Smooth muscle cell of the brain vasculature (primary cell): ENCODE data around the gene PIK3R4.

Experiments used
- DNase-seq: peaks from one replicate; pipeline ENCODE4 v3.0.0-alpha.2; 2012; ENCODE audit warnings: low read depth, low spot score

PIK3R4 gene

GRCh38 chr3:130741946-130742610 is 4.6 kb downstream of the PIK3R4 start:
- DNase-seq, result no peak

GRCh38 chr3:130739848-130740247 is 6.8 kb downstream of the PIK3R4 start:
- DNase-seq, result no peak

- DNase-seq, result no peak
Measured at GRCh38 chr3:130738241-130738640, 8.4 kb downstream of the PIK3R4 start.

GRCh38 chr3:130737622-130738021 is 9.0 kb downstream of the PIK3R4 start:
- no peak for DNase-seq

- DNase-seq, result no peak
Measured at GRCh38 chr3:130733236-130733875, 13.3 kb downstream of the PIK3R4 start.

GRCh38 chr3:130732501-130732900 is 14.1 kb downstream of the PIK3R4 start:
- no peak for DNase-seq

- no peak for DNase-seq
Measured at GRCh38 chr3:130731817-130732216, 14.8 kb downstream of the PIK3R4 start.

- no peak for DNase-seq
Measured at GRCh38 chr3:130729154-130729553, 17.5 kb downstream of the PIK3R4 start.

GRCh38 chr3:130728037-130728436 is 18.6 kb downstream of the PIK3R4 start:
- no peak for DNase-seq

GRCh38 chr3:130725746-130726145 is 20.9 kb downstream of the PIK3R4 start:
- DNase-seq, result no peak

GRCh38 chr3:130715616-130716015 is 31.0 kb downstream of the PIK3R4 start:
- DNase-seq, result no peak

GRCh38 chr3:130712718-130713423 is 33.8 kb downstream of the PIK3R4 start:
- DNase-seq, result no peak

- no peak for DNase-seq
Measured at GRCh38 chr3:130711565-130712324, 34.9 kb downstream of the PIK3R4 start.

- no peak for DNase-seq
Measured at GRCh38 chr3:130709671-130710070, 37.0 kb downstream of the PIK3R4 start.

GRCh38 chr3:130707902-130708601 is 38.6 kb downstream of the PIK3R4 start:
- DNase-seq, result no peak

- no peak for DNase-seq
Measured at GRCh38 chr3:130705501-130705900, 41.1 kb downstream of the PIK3R4 start.

- no peak for DNase-seq
Measured at GRCh38 chr3:130702985-130703384, 43.6 kb downstream of the PIK3R4 start.

- DNase-seq, result no peak
Measured at GRCh38 chr3:130700541-130700940, 46.1 kb downstream of the PIK3R4 start.

GRCh38 chr3:130699765-130700164 is 46.9 kb downstream of the PIK3R4 start:
- no peak for DNase-seq

- DNase-seq, result no peak
Measured at GRCh38 chr3:130693314-130693713, 53.3 kb downstream of the PIK3R4 start.

GRCh38 chr3:130692455-130692854 is 54.2 kb downstream of the PIK3R4 start:
- DNase-seq, result no peak
